GM18517 (cell line): ENCODE measurements around the gene C11orf71.

Experiments
- ATAC-seq: cut with Tn5 transposase; IDR thresholded peaks from one replicate; pipeline ENCODE4 v1.9.1; 2021; ENCODE audit warnings: mild to moderate bottlenecking, moderate library complexity; ENCODE audit not compliant: unreplicated experiment

C11orf71 gene

DNA sequence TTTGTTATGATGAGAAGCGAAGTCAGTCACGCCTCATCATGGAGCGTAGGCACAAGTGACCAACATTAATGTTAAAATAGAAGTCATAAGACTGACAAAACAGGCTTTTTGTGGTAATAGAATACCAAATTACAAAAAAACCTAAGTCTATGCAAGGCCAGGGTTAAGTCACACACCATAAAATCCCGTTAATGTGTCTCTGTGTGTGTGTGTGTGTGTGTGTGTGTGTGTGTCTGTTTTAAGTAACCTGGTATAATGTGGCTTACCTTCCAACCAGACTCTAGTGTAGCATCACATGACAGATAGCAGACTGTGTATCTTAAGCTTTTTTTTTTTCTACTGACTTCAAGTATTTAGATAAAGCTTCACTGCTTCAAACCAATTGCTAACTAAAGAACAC lies 38.0 kb downstream of the C11orf71 start:
- no peak for ATAC-seq

DNA sequence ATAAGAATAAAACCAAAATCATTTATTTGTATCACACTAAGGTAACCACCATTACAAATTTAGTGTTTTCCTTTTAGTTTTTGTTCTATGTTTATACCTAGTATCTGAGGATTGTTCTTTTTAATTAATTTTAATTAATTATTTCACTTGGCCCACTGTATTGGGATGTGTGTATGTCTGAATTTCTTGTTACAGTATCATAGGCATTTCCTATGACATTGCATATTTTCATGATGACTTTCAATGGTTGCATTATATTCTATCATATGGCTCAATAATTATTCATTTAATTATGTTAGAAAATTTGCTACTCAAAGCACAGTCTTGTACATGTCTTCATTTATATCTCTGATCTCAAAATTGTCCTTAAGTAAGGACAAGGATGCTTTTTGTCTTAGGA lies 41.0 kb downstream of the C11orf71 start:
- ATAC-seq, result no peak

GRCh38 chr11:114358716-114359115 lies 41.6 kb downstream of the C11orf71 start:
- no peak for ATAC-seq

DNA sequence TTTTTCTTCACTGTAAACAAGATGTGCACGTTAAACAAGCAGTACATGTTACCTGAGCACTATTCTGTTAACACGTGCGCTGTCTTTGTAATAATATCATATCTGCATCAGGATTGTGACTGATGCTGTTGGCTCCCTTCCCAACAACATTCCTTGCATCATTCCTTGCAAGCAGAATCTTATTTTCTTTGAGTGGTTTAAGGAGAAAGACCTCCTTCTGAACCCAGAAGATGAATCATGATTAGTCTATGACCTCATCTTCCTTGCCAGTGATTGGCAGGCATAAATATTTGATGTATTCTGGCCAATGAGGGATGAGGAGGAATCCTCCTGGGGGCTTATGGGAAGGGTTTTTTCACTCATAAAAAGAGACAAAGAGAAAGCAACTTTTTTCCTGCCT lies 46.2 kb downstream of the C11orf71 start:
- ATAC-seq, result no peak

GRCh38 chr11:114353443-114353842 lies 46.9 kb downstream of the C11orf71 start:
- ATAC-seq, result no peak

GRCh38 chr11:114350022-114350421 lies 50.3 kb downstream of the C11orf71 start:
- no peak for ATAC-seq
